SK-N-SH (cell line): ENCODE data around the gene CMBL. TPM values are rescaled to one million over a fixed set of nuclear protein-coding genes. Genes with fewer than 3 reads are reported as not detected.

Experiments
- CTCF ChIA-PET: fragments of 300-600, 350-600 bp; formaldehyde crosslinking; extraction: SDS; loops from one replicate; lab custom pipeline; 2021; lab: Yijun Ruan, JAX
- POLR2A ChIA-PET: fragments of 350-600 bp; sonication (Branson Sonifier 250); formaldehyde crosslinking; extraction: SDS; loops from one replicate; lab custom pipeline; 2020; ENCODE audit warnings: antibody characterized with exemption, inconsistent platforms; lab: Yijun Ruan, JAX
- DNase-seq: peaks from one replicate; pipeline ENCODE4 v3.0.0; 2012
- H2AFZ ChIP-seq: fragments of 200-600 bp; sonication (generic); 2 replicates; pipeline ENCODE4 v1.8.1; 2016; ENCODE audit warnings: antibody characterized with exemption, mild to moderate bottlenecking, low read depth
- H3F3A ChIP-seq: fragments of 200-600 bp; sonication (generic); replicated peaks from 2 replicates; pipeline ENCODE3; 2016; ENCODE audit warnings: antibody characterized with exemption, mild to moderate bottlenecking; ENCODE audit not compliant: insufficient read depth
- H3K27ac ChIP-seq, 2 experiments: fragments of 200-500 bp in 1 of 2; fragments of 200-600 bp in 1 of 2; sonication (Bioruptor generic) in 1 of 2; sonication (generic), shearing (Covaris generic) in 1 of 2; 2 replicates each; pipeline versions ENCODE4 v1.5.1 to v1.6.1; 2014 to 2016; ENCODE audit warnings: low read depth in 2 of 2, inconsistent platforms in 1 of 2, low read length in 1 of 2, mild to moderate bottlenecking in 1 of 2, mixed read lengths in 1 of 2
- H3K27me3 ChIP-seq: fragments of 200-600 bp; sonication (generic), shearing (Covaris generic); 2 replicates; pipeline ENCODE4 v1.6.1; 2016; ENCODE audit warnings: mixed run types; ENCODE audit not compliant: insufficient read depth
- H3K36me3 ChIP-seq, 2 experiments: fragments of 200-500 bp in 1 of 2; fragments of 200-600 bp in 1 of 2; sonication (Bioruptor generic) in 1 of 2; sonication (generic) in 1 of 2; replicated peaks in 1 of 2; 2 replicates each; pipeline versions ENCODE3 to v1.5.1; 2014 to 2016; ENCODE audit warnings: low read length in 1 of 2, mild to moderate bottlenecking in 1 of 2; ENCODE audit not compliant: insufficient read depth in 2 of 2, control insufficient read depth in 1 of 2
- H3K4me1 ChIP-seq, 2 experiments: fragments of 200-500 bp in 1 of 2; fragments of 200-600 bp in 1 of 2; sonication (Bioruptor generic) in 1 of 2; sonication (generic), shearing (Covaris generic) in 1 of 2; 2 replicates each; pipeline versions ENCODE4 v1.5.1 to v1.6.1; 2014 to 2016; ENCODE audit warnings: low read depth in 1 of 2, low read length in 1 of 2, mixed run types in 1 of 2; ENCODE audit not compliant: insufficient read depth in 2 of 2, control insufficient read depth in 1 of 2
- H3K4me2 ChIP-seq: fragments of 200-600 bp; sonication (generic), shearing (Covaris generic); 2 replicates; pipeline ENCODE4 v1.6.1; 2017; ENCODE audit warnings: mixed run types
- H3K4me3 ChIP-seq, 2 experiments: fragments of 200-500 bp in 1 of 2; fragments of 200-600 bp in 1 of 2; sonication (Bioruptor generic) in 1 of 2; sonication (generic), shearing (Covaris generic) in 1 of 2; 2 replicates each; pipeline versions ENCODE4 v1.5.1 to v1.8.1; 2014 to 2016; ENCODE audit warnings: low read depth in 2 of 2, inconsistent platforms in 1 of 2, low read length in 1 of 2, mild to moderate bottlenecking in 1 of 2, mixed read lengths in 1 of 2, moderate library complexity in 1 of 2
- H3K79me2 ChIP-seq: fragments of 200-600 bp; sonication (generic); 2 replicates; pipeline ENCODE4 v1.8.1; 2017; ENCODE audit warnings: mild to moderate bottlenecking; ENCODE audit not compliant: insufficient read depth
- H3K9ac ChIP-seq: fragments of 200-600 bp; sonication (generic); 2 replicates; pipeline ENCODE4 v1.6.1; 2017; ENCODE audit warnings: mixed run types
- H3K9me2 ChIP-seq: fragments of 200-600 bp; sonication (generic); 2 replicates; pipeline ENCODE4 v1.6.1; 2017; ENCODE audit warnings: mixed run types
- H3K9me3 ChIP-seq: fragments of 200-600 bp; sonication (generic); 2 replicates; pipeline ENCODE4 v1.6.1; 2017; ENCODE audit warnings: mixed run types, mild to moderate bottlenecking, moderate library complexity
- H4K20me1 ChIP-seq: fragments of 200-600 bp; sonication (generic); 2 replicates; pipeline ENCODE4 v1.6.1; 2017; ENCODE audit warnings: mild to moderate bottlenecking, mixed run types; ENCODE audit not compliant: insufficient read depth
- CHD2 ChIP-seq: fragments of 150-350 bp; IDR thresholded peaks from 2 replicates; pipeline ENCODE4 v1.6.1; 2018; ENCODE audit warnings: low read length; ENCODE audit not compliant: partially characterized antibody
- ELF1 ChIP-seq: IDR thresholded peaks from 2 replicates; pipeline ENCODE4 v1.4.0; 2012
- FOXJ3 ChIP-seq: sonication (generic); formaldehyde crosslinking; IDR thresholded peaks from 2 replicates; pipeline ENCODE4 v1.5.1; 2020; ENCODE audit warnings: mild to moderate bottlenecking, missing genetic modification reagents
- POLR2AphosphoS5 ChIP-seq: IDR thresholded peaks from 2 replicates; pipeline ENCODE4 v1.6.1; 2012; ENCODE audit warnings: low read depth, low read length
- RAD21 ChIP-seq: IDR thresholded peaks from 2 replicates; pipeline ENCODE4 v1.6.1; 2012; ENCODE audit warnings: mild to moderate bottlenecking, low read length
- REST ChIP-seq: IDR thresholded peaks from 2 replicates; pipeline ENCODE4 v1.6.1; 2012; ENCODE audit warnings: mild to moderate bottlenecking, low read depth, low read length, moderate library complexity
- SMC3 ChIP-seq: IDR thresholded peaks from 2 replicates; pipeline ENCODE4 v1.6.1; 2012; ENCODE audit warnings: low read depth, low read length, improper control_type of control experiment
- TCF12 ChIP-seq: IDR thresholded peaks from 2 replicates; pipeline ENCODE4 v1.4.0; 2012
- WGBS: methylation state at CpG from one replicate; pipeline ENCODE4 v1.1.6; 2017; ENCODE audit warnings: low lambda C conversion rate; 5-methylcytosine and 5-hydroxymethylcytosine counted together
- polyA plus RNA-seq, 3 experiments: library from polyadenylated mRNA; depleted of rRNA; stranded (reverse); fragments of >200 nt; gene quantifications; 2 replicates each; pipeline ENCODE4 v1.2.3, GENCODE V29; 2012

CMBL gene
- polyA plus RNA-seq, 1 of the 3 experiments (the other 2 are of a cell fraction), result 61.0 TPM

GRCh38 chr5:10266839-10267238, 40.9 kb downstream of the CMBL start:
- no peaks in the 10 kb centered on the region for H3K9me2 ChIP-seq
- peaks cover 34% of the 10 kb centered on the region for H3F3A ChIP-seq
- TF ChIP-seq ELF1 (no peak), REST (no peak), CHD2 (no peak), POLR2AphosphoS5 (0 out of 2 replicates have a peak, but pooled peaks have one; percentile 3), SMC3 (no peak), TCF12 (no peak)
- no peak overlapping the region for H3K4me3 ChIP-seq
- H3K36me3 ChIP-seq, result peaks cover 25 to 42% of the 10 kb centered on the region in 2 experiments
- H3K4me2 ChIP-seq, result no peak overlapping the region
- no peaks in the 10 kb centered on the region for H3K27me3 ChIP-seq
- H3K9me3 ChIP-seq, result no peaks in the 10 kb centered on the region
- 88% methylated on average over 4 of the region's 4 CpGs for WGBS
- DNase-seq, result no peak
- CTCF ChIA-PET, result no interaction called here
- no peaks in the 10 kb centered on the region for H3K79me2 ChIP-seq
- H3K9ac ChIP-seq, result no peak overlapping the region
- POLR2A ChIA-PET, result no interaction called here
- H2AFZ ChIP-seq, result no peak overlapping the region
- no peaks in the 10 kb centered on the region for H3K4me1 ChIP-seq
- H3K27ac ChIP-seq, result no peak overlapping the region
- no peaks in the 10 kb centered on the region for H4K20me1 ChIP-seq

- no peak overlapping the region for H3K4me2 ChIP-seq
- H3K9me3 ChIP-seq, result no peaks in the 10 kb centered on the region
- H3K79me2 ChIP-seq, result no peaks in the 10 kb centered on the region
- no peaks in the 10 kb centered on the region for H3K27me3 ChIP-seq
- no peak overlapping the region for H3K4me3 ChIP-seq
- H2AFZ ChIP-seq, result no peak overlapping the region
- ChIA-PET POLR2A (interaction anchor here (1.3 kb wide), 1 partner anchor 11 kb away, joined by 3 read pairs; no protein-coding TSS in a partner anchor), CTCF (interaction anchor here (4.7 kb wide), 1 partner anchor 18 kb away, joined by 21 read pairs; no protein-coding TSS in a partner anchor)
- H3K27ac ChIP-seq, result no peak overlapping the region
- no peak overlapping the region for H3K9ac ChIP-seq
- peaks cover 41% of the 10 kb centered on the region for H3F3A ChIP-seq
- peaks cover 30 to 49% of the 10 kb centered on the region in 2 experiments for H3K36me3 ChIP-seq
- H4K20me1 ChIP-seq, result 0 out of 2 replicates have a peak, but pooled peaks cover 1% of the 10 kb centered on the region
- no peaks in the 10 kb centered on the region for H3K9me2 ChIP-seq
- H3K4me1 ChIP-seq, result no peaks in the 10 kb centered on the region
- 90% methylated on average over 4 of the region's 4 CpGs for WGBS
- TF ChIP-seq FOXJ3 (no peak), RAD21 (no peak)
- no peak for DNase-seq
Observed at GRCh38 chr5:10266137-10266536, 41.6 kb downstream of the CMBL start.
